Astrocyte of the cerebellum (primary cell): ENCODE measurements around the gene BMPR2.
"Not testable (repeated sequence)": the region's sequence is repeated elsewhere in the genome, so short reads cannot be mapped to it uniquely, and the experiment has no call there.

Source experiments
- DNase-seq: peaks from one replicate; pipeline ENCODE4 v3.0.0-alpha.2; 2011; ENCODE audit warnings: low read depth
- H3K4me3 ChIP-seq: 2 replicates; pipeline ENCODE4 v1.5.1; 2011; ENCODE audit warnings: mild to moderate bottlenecking, low read depth, low read length, moderate library complexity
- CTCF ChIP-seq: IDR thresholded peaks from 2 replicates; pipeline ENCODE4 v1.5.1; 2012; ENCODE audit warnings: low read length, low read depth, moderate library complexity, mild to moderate bottlenecking; ENCODE audit errors: missing control alignments
- in situ Hi-C: cut with HindIII; loops from 2 replicates; pipeline ENCODE4 v1.10.0; 2017; ENCODE audit warnings: low sequenced_read_pairs

The BMPR2 gene

GRCh38 chr2:202560200-202560599, 184.1 kb downstream of the BMPR2 start:
- TF ChIP-seq CTCF: no peak
- H3K4me3 ChIP-seq: no peak overlapping the region
- in situ Hi-C loops: no loop called here
- no peak for DNase-seq

GRCh38 chr2:202564226-202564625, 188.1 kb downstream of the BMPR2 start:
- no peak overlapping the region for H3K4me3 ChIP-seq
- no peak for TF ChIP-seq CTCF
- in situ Hi-C loops: no loop called here
- no peak for DNase-seq

GRCh38 chr2:202566286-202566685, 190.2 kb downstream of the BMPR2 start:
- H3K4me3 ChIP-seq: no peak overlapping the region
- in situ Hi-C loops: no loop called here
- DNase-seq: no peak
- no peak for TF ChIP-seq CTCF

GRCh38 chr2:202574541-202574940, 198.4 kb downstream of the BMPR2 start:
- TF ChIP-seq CTCF: no peak
- DNase-seq: no peak
- in situ Hi-C loops: no loop called here
- no peak overlapping the region for H3K4me3 ChIP-seq

GRCh38 chr2:202575194-202575593, 199.1 kb downstream of the BMPR2 start:
- in situ Hi-C loops, H3K4me3 ChIP-seq, DNase-seq: not testable (repeated sequence)

GRCh38 chr2:202577250-202578183, 201.4 kb downstream of the BMPR2 start:
- H3K4me3 ChIP-seq: no peak overlapping the region
- no peak for TF ChIP-seq CTCF
- no peak for DNase-seq
- in situ Hi-C loops: no loop called here

GRCh38 chr2:202582846-202583245, 206.7 kb downstream of the BMPR2 start:
- H3K4me3 ChIP-seq, DNase-seq, in situ Hi-C loops: not testable (repeated sequence)
